ENCODE results near the gene GRID1. TPM values are rescaled to one million over a fixed set of nuclear protein-coding genes. Genes with fewer than 3 reads are reported as not detected.

GRID1 gene
- total RNA-seq, 1 experiment from 2014 or later, result 0.37 TPM

- Mint-ChIP-seq H3K27ac (no peak overlapping the region), H3K36me3 (peaks cover 3% of the 10 kb centered on the region), H3K4me1 (peaks cover 38% of the 10 kb centered on the region), H3K4me3 (no peak overlapping the region), H3K27me3 (ENCODE audit: low read depth) (no peaks in the 10 kb centered on the region), H3K9me3 (peaks cover 26% of the 10 kb centered on the region)
- ATAC-seq (no peak), DNase-seq (ENCODE audit: low spot score) (no peak)
- ChIA-PET POLR2A (no interaction called here), CTCF (no interaction called here)
- TF ChIP-seq RORB (CRISPR knock-in tag; IDR thresholded peaks at IDR 0.05) (no peak), ZMAT4 (CRISPR knock-in tag; IDR thresholded peaks at IDR 0.05) (no peak), ZNF532 (CRISPR knock-in tag; IDR thresholded peaks at IDR 0.05; ENCODE audit: borderline replicate concordance) (no peak), NR3C1 (CRISPR knock-in tag; conservative IDR thresholded peaks at IDR 0.05; ENCODE audit: low read depth) (no peak)
Observed at GRCh38 chr10:85888559-85888958, 478.0 kb downstream of the GRID1 start.

GRCh38 chr10:85888004-85888403 is 478.6 kb downstream of the GRID1 start:
- peaks cover 3% of the 10 kb centered on the region for H3K36me3 Mint-ChIP-seq
- TF ChIP-seq AR (CRISPR knock-in tag; IDR thresholded peaks at IDR 0.05) (no peak), MXD4 (CRISPR knock-in tag; IDR thresholded peaks at IDR 0.05; ENCODE audit: borderline replicate concordance) (no peak), ZNF263 (CRISPR knock-in tag; IDR thresholded peaks at IDR 0.05; ENCODE audit: low read depth) (no peak), GABPB1 (CRISPR knock-in tag; IDR thresholded peaks at IDR 0.05) (peak; percentile 91)
- no peak for ATAC-seq
- no peak overlapping the region for H3K27ac Mint-ChIP-seq
- H3K27me3 Mint-ChIP-seq (ENCODE audit: low read depth), result no peaks in the 10 kb centered on the region
- H3K4me3 Mint-ChIP-seq, result no peak overlapping the region
- H3K4me1 Mint-ChIP-seq, result peaks cover 33% of the 10 kb centered on the region
- peaks cover 29% of the 10 kb centered on the region for H3K9me3 Mint-ChIP-seq
- ChIA-PET CTCF (no interaction called here), POLR2A (no interaction called here)
- no peak for DNase-seq (ENCODE audit: low spot score)

DNA sequence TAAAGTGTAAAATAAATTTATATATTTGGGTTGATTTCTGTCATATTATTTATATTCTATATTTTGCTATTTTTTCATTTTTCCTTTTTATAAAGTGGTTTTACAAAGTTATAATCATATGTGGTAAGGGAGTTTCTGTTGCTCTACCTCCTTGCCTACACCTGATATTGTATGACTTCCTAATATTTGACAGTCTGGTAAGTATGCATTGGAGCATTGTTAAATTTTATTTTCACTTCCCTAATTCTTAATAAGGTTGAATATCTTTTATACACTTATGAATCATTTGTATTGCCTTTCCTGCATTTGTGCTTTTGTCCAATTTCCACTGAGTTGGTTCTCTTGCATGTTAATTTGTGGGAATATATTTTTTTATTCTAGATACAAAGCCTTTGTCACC is 492.4 kb downstream of the GRID1 start:
- H3K36me3 Mint-ChIP-seq, result peaks cover 22% of the 10 kb centered on the region
- TF ChIP-seq HMGXB4 (CRISPR knock-in tag; IDR thresholded peaks at IDR 0.05) (no peak), NFYB (CRISPR knock-in tag; conservative IDR thresholded peaks at IDR 0.05; ENCODE audit: low read depth) (no peak), ESRRA (CRISPR knock-in tag; IDR thresholded peaks at IDR 0.05; ENCODE audit: borderline replicate concordance) (no peak)
- TF ChIP-seq, protein P1, sequence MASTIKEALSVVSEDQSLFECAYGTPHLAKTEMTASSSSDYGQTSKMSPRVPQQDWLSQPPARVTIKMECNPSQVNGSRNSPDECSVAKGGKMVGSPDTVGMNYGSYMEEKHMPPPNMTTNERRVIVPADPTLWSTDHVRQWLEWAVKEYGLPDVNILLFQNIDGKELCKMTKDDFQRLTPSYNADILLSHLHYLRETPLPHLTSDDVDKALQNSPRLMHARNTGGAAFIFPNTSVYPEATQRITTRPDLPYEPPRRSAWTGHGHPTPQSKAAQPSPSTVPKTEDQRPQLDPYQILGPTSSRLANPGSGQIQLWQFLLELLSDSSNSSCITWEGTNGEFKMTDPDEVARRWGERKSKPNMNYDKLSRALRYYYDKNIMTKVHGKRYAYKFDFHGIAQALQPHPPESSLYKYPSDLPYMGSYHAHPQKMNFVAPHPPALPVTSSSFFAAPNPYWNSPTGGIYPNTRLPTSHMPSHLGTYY (CRISPR knock-in tag; IDR thresholded peaks at IDR 0.05), result no peak
- TF ChIP-seq, protein P2, sequence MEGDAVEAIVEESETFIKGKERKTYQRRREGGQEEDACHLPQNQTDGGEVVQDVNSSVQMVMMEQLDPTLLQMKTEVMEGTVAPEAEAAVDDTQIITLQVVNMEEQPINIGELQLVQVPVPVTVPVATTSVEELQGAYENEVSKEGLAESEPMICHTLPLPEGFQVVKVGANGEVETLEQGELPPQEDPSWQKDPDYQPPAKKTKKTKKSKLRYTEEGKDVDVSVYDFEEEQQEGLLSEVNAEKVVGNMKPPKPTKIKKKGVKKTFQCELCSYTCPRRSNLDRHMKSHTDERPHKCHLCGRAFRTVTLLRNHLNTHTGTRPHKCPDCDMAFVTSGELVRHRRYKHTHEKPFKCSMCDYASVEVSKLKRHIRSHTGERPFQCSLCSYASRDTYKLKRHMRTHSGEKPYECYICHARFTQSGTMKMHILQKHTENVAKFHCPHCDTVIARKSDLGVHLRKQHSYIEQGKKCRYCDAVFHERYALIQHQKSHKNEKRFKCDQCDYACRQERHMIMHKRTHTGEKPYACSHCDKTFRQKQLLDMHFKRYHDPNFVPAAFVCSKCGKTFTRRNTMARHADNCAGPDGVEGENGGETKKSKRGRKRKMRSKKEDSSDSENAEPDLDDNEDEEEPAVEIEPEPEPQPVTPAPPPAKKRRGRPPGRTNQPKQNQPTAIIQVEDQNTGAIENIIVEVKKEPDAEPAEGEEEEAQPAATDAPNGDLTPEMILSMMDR (IDR thresholded peaks at IDR 0.05), result no peak
- TF ChIP-seq, protein P3, sequence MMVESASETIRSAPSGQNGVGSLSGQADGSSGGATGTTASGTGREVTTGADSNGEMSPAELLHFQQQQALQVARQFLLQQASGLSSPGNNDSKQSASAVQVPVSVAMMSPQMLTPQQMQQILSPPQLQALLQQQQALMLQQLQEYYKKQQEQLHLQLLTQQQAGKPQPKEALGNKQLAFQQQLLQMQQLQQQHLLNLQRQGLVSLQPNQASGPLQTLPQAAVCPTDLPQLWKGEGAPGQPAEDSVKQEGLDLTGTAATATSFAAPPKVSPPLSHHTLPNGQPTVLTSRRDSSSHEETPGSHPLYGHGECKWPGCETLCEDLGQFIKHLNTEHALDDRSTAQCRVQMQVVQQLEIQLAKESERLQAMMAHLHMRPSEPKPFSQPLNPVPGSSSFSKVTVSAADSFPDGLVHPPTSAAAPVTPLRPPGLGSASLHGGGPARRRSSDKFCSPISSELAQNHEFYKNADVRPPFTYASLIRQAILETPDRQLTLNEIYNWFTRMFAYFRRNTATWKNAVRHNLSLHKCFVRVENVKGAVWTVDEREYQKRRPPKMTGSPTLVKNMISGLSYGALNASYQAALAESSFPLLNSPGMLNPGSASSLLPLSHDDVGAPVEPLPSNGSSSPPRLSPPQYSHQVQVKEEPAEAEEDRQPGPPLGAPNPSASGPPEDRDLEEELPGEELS (CRISPR knock-in tag; IDR thresholded peaks at IDR 0.05), result no peak
- ATAC-seq, result no peak
- CTCF ChIA-PET, result no interaction called here
- H3K9me3 Mint-ChIP-seq, result peaks cover 26% of the 10 kb centered on the region
- no peaks in the 10 kb centered on the region for H3K27me3 Mint-ChIP-seq (ENCODE audit: low read depth)
- POLR2A ChIA-PET, result no interaction called here
- no peak overlapping the region for H3K27ac Mint-ChIP-seq
- H3K4me3 Mint-ChIP-seq, result no peak overlapping the region
- DNase-seq (ENCODE audit: low spot score), result no peak
- H3K4me1 Mint-ChIP-seq, result peaks cover 2% of the 10 kb centered on the region; the same call in 1 of the 2 replicates

Measured in WTC11 (cell line).